MCF 10A (cell line): ENCODE data around the gene GTF2A1L. TPM values are rescaled to one million over a fixed set of nuclear protein-coding genes. Genes with fewer than 3 reads are reported as not detected.
A peak's percentile ranks its signal among the peaks of the same experiment; 100 is the strongest.
"Not testable (repeated sequence)": the region's sequence is repeated elsewhere in the genome, so short reads cannot be mapped to it uniquely, and the experiment has no call there.

ENCODE experiments used
- BruUV-seq: library from RNA; stranded (reverse); fragments of 400-500 nt; replicated peaks from 2 replicates; lab custom pipeline; 2021; lab: Mats Ljungman, UMichigan
- CTCF ChIA-PET: fragments of 300-600 bp; sonication (Branson Sonifier 250); formaldehyde crosslinking; extraction: SDS; loops from one replicate; lab custom pipeline; 2021; ENCODE audit warnings: antibody characterized with exemption, inconsistent platforms; lab: Yijun Ruan, JAX
- POLR2A ChIA-PET: fragments of 300-600, 350-650 bp; sonication (Branson Sonifier 250); formaldehyde crosslinking; extraction: SDS; loops from one replicate; lab custom pipeline; 2020; ENCODE audit warnings: antibody characterized with exemption, inconsistent platforms; lab: Yijun Ruan, JAX
- DNase-seq: peaks from one replicate; pipeline ENCODE4 v3.0.0-alpha.2; 2018; ENCODE audit not compliant: unreplicated experiment
- H3K27ac Mint-ChIP-seq: one replicate; pipeline ENCODE4 v1.8.0; 2022; ENCODE audit warnings: mild to moderate bottlenecking, low read depth, mixed read lengths; ENCODE audit not compliant: unreplicated experiment
- H3K27me3 Mint-ChIP-seq: one replicate; pipeline ENCODE4 v1.8.0; 2022; ENCODE audit warnings: mixed read lengths; ENCODE audit not compliant: insufficient read depth, unreplicated experiment
- H3K36me3 Mint-ChIP-seq: one replicate; pipeline ENCODE4 v1.8.0; 2022; ENCODE audit warnings: mild to moderate bottlenecking, moderate library complexity, mixed read lengths; ENCODE audit not compliant: insufficient read depth, unreplicated experiment
- H3K4me1 Mint-ChIP-seq: one replicate; pipeline ENCODE4 v1.8.0; 2022; ENCODE audit warnings: mixed read lengths; ENCODE audit not compliant: insufficient read depth, unreplicated experiment
- H3K4me3 Mint-ChIP-seq: one replicate; pipeline ENCODE4 v1.8.0; 2022; ENCODE audit warnings: mild to moderate bottlenecking, moderate library complexity, mixed read lengths; ENCODE audit not compliant: unreplicated experiment
- H3K9me3 Mint-ChIP-seq: one replicate; pipeline ENCODE4 v1.8.0; 2022; ENCODE audit warnings: mixed read lengths; ENCODE audit not compliant: unreplicated experiment
- CTCF ChIP-seq: fragments of 200-600 bp; IDR thresholded peaks from one replicate; pipeline ENCODE4 v1.8.0; 2022; ENCODE audit warnings: antibody characterized with exemption, mild to moderate bottlenecking; ENCODE audit not compliant: unreplicated experiment
- intact Hi-C: fragments of 100-400 bp; cut with micrococcal nuclease; formaldehyde crosslinking; loops from 2 replicates; pipeline ENCODE4 v1.14.1; 2022
- total RNA-seq: library from RNA; stranded (reverse); gene quantifications from 2 replicates; pipeline ENCODE4 v1.2.3, GENCODE V29; 2022

The GTF2A1L gene
- total RNA-seq, 1 experiment from 2014 or later = not detected

- Mint-ChIP-seq H3K27ac (no peak overlapping the region), H3K9me3 (no peaks in the 10 kb centered on the region), H3K27me3 (no peaks in the 10 kb centered on the region), H3K4me3 (no peak overlapping the region), H3K36me3 (no peaks in the 10 kb centered on the region), H3K4me1 (no peaks in the 10 kb centered on the region)
- no peak for TF ChIP-seq CTCF
- DNase-seq = no peak
- intact Hi-C loops = loop anchor here (10.0 kb wide), 2 partner anchors 649 to 1009 kb away; no protein-coding TSS in a partner anchor
- CTCF ChIA-PET = interaction anchor here (0.8 to 2.5 kb wide), 3 partner anchors 15 to 341 kb away, joined by 3 to 11 read pairs (median 4); no protein-coding TSS in a partner anchor
- no TSS peak for BruUV-seq
- POLR2A ChIA-PET = no interaction called here
Observed at GRCh38 chr2:48605482-48606175, 12.0 kb upstream of the GTF2A1L start.

- ChIA-PET CTCF (no interaction called here), POLR2A (no interaction called here)
- peak; percentile 46 for DNase-seq
- TF ChIP-seq CTCF = no peak
- H3K27ac Mint-ChIP-seq = no peak overlapping the region
- no peaks in the 10 kb centered on the region for H3K27me3 Mint-ChIP-seq
- BruUV-seq = no TSS peak
- no peaks in the 10 kb centered on the region for H3K9me3 Mint-ChIP-seq
- no peaks in the 10 kb centered on the region for H3K4me1 Mint-ChIP-seq
- no peaks in the 10 kb centered on the region for H3K36me3 Mint-ChIP-seq
- intact Hi-C loops = loop anchor here (10.0 kb wide), 2 partner anchors 647 to 1007 kb away; no protein-coding TSS in a partner anchor
- H3K4me3 Mint-ChIP-seq = no peak overlapping the region
Observed at GRCh38 chr2:48607307-48608014, 10.2 kb upstream of the GTF2A1L start.

GRCh38 chr2:48613211-48613610, 4.4 kb upstream of the GTF2A1L start:
- BruUV-seq = no TSS peak
- POLR2A ChIA-PET = no interaction called here
- Mint-ChIP-seq H3K27me3 (no peaks in the 10 kb centered on the region), H3K4me3 (no peak overlapping the region), H3K4me1 (no peaks in the 10 kb centered on the region), H3K9me3 (no peaks in the 10 kb centered on the region), H3K27ac (no peak overlapping the region), H3K36me3 (peaks cover 5% of the 10 kb centered on the region)
- no peak for TF ChIP-seq CTCF
- CTCF ChIA-PET = interaction anchor here (0.6 to 1.5 kb wide), 3 partner anchors 13 to 238 kb away, joined by 3 to 5 read pairs (median 4); no protein-coding TSS in a partner anchor
- DNase-seq = no peak
- intact Hi-C loops = no loop called here

- H3K4me3 Mint-ChIP-seq, H3K9me3 Mint-ChIP-seq, H3K27me3 Mint-ChIP-seq, H3K27ac Mint-ChIP-seq, BruUV-seq, DNase-seq, intact Hi-C loops, POLR2A ChIA-PET, H3K36me3 Mint-ChIP-seq, H3K4me1 Mint-ChIP-seq: not testable (repeated sequence)
- CTCF ChIA-PET = interaction anchor here (0.6 kb wide), 1 partner anchor 32 kb away, joined by 6 read pairs; no protein-coding TSS in a partner anchor
Observed at GRCh38 chr2:48614581-48614980, 3.1 kb upstream of the GTF2A1L start.
